HG02885 (cell line): Measurements from ENCODE around the gene FAM161A.

Source experiments
- ATAC-seq: cut with Tn5 transposase; IDR thresholded peaks from one replicate; pipeline ENCODE4 v1.9.1; 2021; ENCODE audit warnings: mild to moderate bottlenecking; ENCODE audit not compliant: unreplicated experiment, poor library complexity

The FAM161A gene

GRCh38 chr2:61789807-61790602, 63.9 kb downstream of the FAM161A start:
- no peak for ATAC-seq

GRCh38 chr2:61787941-61788563, 65.8 kb downstream of the FAM161A start:
- no peak for ATAC-seq

GRCh38 chr2:61786876-61787275, 67.0 kb downstream of the FAM161A start:
- ATAC-seq: no peak

- ATAC-seq: no peak
These were observed 68.3 kb downstream of the FAM161A start for GRCh38 chr2:61785583-61785982.

- no peak for ATAC-seq
These were observed 69.2 kb downstream of the FAM161A start for GRCh38 chr2:61784643-61785042.

GRCh38 chr2:61775956-61776570, 77.8 kb downstream of the FAM161A start:
- peak; percentile 81 for ATAC-seq
